ENCODE measurements around the gene GPR52.
"Not testable (repeated sequence)": the region's sequence is repeated elsewhere in the genome, so short reads cannot be mapped to it uniquely, and the experiment has no call there.

Gene GPR52, protein sequence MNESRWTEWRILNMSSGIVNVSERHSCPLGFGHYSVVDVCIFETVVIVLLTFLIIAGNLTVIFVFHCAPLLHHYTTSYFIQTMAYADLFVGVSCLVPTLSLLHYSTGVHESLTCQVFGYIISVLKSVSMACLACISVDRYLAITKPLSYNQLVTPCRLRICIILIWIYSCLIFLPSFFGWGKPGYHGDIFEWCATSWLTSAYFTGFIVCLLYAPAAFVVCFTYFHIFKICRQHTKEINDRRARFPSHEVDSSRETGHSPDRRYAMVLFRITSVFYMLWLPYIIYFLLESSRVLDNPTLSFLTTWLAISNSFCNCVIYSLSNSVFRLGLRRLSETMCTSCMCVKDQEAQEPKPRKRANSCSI

DNA sequence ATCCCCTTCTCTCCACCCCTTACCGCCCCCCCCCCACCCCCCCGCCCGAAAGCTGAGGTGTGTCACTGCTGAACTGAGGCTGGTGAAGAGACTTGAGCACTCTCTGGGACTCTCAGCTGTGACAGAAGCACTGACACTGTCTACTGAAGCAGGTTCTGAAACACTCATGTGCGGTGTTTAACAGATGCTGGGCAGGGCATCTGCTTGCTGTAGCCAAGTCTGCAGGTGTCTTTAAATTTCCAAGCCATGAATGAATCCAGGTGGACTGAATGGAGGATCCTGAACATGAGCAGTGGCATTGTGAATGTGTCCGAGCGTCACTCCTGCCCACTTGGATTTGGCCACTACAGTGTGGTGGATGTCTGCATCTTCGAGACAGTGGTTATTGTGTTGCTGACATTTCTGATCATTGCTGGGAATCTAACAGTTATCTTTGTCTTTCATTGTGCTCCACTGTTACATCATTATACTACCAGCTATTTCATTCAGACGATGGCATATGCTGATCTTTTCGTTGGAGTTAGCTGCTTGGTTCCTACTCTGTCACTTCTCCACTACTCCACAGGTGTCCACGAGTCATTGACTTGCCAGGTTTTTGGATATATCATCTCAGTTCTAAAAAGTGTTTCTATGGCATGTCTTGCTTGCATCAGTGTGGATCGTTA lies at the start of gene GPR52:
Gene GPR52 (plus strand): TSS at position 99 of the 665 bp plus-strand sequence. CDS start 148 bp downstream, at position 247.
- no peak for DNase-seq

DNA sequence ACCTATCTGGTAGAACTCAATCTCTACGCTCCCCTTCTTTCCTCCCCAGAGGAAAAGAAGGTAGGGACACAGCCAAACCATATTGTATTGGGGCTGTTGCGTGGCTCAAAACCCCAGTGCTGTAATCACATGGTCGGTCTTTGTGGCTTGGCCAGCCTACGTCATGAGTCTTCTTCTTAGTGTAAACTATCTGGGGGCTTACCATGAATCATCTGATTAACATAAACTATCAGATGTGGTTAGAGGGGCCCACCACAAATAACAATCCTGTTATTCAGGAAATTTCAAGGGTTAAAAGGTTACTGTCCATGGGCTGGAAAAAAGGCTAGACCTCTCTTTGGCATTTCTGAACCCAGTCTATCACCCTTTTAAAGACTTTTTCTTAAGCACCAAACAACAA lies 49.5 kb upstream of the GPR52 start:
- DNase-seq = no peak

DNA sequence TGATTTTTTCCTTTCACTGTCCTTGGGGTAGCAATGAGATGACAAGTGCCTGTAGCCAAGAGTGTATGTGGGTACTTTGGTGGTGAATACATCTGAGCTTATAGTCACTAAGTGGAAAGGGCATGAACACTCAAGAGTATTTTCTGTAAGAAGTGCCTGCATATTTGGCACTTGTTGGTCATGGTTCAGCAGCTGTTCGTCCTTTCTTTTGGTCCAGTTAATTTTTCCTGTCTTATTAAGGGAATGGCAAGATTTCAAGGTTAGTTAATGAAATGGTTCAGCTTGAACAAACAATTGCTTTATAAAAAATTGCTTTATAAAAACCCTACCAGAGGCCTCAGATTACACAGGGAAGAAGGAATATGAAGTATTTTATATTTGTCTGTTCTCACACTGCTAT lies 48.6 kb upstream of the GPR52 start:
- no peak for DNase-seq

DNA sequence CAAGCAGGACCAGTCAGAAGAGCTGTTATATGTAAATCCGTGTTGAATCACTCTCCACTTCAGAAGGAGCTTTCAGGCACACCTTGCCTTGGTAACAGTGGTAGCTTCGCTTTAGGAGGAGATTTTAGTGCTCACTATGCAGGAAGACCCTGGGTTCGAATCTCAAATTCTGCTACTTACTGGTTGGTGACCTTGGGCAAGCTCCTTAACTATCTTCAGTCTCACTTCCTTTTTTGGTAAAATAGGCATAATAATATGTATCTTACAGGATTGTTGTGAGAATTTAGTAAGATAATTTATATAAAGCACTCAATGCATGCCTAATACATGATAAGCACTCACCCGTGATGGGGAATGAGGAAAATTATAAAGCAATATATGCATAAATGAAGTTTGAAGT lies 46.7 kb upstream of the GPR52 start:
- no peak for DNase-seq

DNA sequence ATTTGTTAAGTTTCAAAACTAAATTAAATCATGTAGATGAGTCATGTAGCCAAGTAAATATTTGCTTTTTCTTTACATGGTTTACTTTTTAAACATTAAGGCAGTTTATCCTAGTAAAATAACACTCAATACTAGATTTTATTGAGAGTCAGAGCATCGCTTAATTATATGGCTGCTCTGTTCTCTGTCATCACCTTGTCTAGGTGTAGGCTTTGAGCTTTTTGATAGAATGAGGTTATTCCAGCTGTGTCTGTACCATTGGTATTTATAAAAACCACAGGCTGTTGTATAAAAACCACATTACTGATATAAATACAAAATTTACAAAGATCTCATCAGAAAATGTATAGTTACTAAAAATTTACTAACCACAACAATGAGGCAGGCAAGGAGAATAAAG lies 42.5 kb upstream of the GPR52 start:
- DNase-seq = no peak

DNA sequence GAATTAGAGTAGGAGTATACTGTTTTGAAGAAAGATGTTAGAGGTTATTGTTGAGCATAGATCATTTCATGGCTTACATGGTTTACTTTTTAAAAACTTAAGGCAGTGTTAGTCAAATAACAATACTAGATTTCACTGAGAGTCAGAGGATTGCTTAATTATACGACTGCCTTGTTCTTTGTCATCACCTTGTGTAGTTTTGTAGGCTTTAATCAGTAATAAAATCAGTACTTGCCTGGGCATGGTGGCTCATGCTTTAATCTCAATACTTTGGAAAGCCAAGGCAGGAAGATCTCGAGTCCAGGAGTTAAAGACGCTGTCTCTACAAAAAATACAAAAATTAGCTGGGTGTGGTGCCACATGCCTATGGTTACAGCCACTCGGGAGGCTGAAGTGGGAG lies 41.3 kb upstream of the GPR52 start:
- no peak for DNase-seq

DNA sequence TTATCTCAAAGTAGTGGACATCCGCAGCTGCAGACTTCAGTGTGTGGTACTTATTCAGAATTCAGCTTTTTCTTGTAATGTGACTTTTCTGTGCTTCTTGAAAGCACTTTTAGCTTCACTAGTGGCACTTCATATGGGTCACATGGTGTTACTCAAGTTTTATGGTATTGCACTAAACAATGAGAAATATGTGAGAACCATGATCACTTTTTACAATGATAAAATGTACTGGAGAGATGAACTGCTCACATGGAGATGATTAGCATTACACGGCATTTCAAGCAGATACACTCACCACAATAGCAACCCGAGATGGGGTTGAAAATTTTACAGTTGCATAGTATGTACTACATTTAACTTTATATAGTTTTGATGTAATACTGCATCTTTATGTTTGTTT lies 40.1 kb upstream of the GPR52 start:
- DNase-seq = no peak

DNA sequence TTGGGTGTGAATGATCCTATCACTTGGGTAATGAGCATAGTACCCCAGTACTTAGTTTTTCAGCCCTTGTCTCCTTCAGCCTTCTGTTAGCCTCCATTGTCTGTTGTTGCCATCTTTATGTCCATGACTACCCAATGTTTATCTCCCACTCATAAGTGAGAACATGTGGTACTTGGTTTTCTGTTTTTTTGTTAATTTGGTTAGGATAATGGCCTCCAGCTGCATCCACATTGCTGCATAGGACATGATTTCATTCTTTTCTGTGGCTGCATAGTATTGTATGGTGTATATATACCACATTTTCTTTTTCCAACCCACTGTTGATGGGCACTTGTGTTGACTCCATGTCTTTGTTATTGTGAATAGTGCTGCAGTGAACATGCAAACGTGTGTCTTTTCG lies 39.6 kb upstream of the GPR52 start:
- DNase-seq = no peak

DNA sequence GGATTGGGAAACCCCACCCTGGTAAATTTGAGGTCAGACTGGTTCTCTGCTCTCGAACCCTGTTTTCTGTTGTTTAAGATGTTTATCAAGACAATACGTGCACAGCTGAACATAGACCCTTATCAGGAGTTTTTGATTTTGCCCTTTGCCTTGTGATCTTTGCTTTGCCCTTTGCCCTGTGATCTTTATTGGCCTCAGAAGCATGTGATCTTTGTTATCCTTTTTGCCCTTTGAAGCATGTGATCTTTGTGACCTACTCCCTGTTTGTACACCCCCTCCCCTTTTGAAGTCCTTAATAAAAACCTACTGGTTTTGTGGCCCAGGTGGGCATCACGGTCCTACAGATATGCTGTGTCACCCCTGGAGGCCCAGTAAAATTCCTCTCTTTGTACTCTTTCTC lies 38.0 kb upstream of the GPR52 start:
- DNase-seq = not testable (repeated sequence)

DNA sequence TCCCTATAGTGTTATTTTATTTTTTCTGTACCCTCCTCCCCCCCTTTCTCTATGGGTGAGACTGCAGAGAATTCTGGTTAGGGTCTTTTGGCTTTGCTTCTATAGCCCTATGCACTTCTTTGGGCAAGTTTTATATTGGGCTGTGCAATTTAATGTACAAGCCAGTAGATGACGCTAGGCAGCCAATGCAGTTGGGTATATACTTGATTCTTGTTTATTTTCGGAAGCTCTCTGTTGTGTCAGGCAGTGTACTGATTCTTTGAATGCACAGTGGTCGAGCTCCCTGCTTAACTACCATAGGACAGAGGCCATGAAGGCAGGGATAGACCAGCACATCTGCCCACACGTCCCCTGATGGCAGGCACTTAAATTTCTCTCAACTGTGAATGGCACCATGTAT lies 34.1 kb upstream of the GPR52 start:
- DNase-seq = no peak

DNA sequence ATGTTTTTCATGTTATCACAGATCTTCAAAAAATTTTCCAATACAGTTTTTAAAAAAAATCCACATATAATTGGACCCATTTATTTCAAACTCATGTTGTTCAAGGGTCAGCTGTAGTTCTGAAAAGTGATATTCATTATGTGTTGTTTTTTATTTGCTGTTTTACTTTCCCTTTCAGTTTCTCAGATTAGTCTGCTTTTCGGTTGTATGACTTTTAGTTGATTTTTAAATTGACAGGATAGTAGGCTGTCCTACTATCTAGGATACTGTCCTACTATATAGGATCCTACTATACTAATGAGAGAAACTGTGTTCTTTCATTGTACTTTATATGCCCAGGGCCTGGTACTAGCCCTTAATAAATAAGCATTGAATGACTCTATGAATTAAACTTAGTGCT lies 33.6 kb upstream of the GPR52 start:
- DNase-seq = no peak

DNA sequence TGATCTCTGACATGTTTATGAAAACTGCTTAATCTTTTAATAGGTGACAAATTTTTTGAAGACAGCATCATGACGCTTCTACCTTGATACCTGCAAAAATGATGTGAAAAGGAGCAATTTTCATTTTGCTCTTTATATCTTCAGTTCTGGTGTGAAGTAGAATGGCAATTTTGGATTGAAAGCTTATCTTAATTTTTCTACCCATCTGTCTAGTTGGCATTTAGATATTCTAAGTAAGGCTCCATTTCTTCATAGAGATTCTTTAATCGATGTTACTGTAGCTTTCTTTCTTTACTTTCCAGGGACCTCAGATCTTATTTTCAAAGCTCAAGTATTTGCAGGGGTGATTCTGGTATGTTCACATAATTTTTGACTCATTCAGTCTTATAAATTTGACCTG lies 32.3 kb upstream of the GPR52 start:
- DNase-seq = no peak

DNA sequence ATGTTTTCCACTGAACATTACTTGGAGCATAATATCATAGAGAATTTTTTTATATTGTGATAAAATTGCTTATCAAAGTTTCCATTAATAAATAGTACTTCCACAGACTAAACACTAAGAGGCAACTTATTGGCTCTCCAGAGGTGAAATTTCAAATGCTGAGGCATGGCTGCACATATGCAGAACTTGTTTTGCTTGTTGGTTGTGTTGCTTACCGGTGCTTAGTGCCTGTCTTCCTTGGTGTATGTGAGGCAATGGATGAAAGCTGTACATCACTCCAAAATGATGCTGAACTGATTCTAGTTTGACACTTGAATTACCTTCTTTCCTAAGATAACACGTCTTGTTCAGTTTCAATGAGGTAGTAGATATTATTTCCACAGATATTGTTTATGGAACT lies 29.8 kb upstream of the GPR52 start:
- DNase-seq = no peak

DNA sequence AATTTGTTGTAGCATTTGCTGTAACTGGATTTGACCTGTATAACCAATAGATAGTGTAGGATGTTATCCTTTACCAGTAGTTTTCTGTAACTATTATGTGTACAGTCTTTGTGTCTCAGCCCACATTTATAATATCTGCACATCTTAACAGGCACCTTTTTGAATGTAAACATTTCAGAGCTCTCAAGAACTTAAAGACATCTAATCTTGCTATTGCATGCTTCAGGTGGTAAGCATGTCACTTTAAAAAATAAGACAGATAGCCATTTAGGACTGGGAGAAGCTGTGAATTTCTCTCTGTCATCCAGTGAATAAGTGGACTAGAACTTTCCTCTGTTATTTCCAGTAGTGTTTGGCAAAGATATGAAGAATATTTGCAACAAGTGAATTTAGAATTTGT lies 22.6 kb upstream of the GPR52 start:
- no peak for DNase-seq

DNA sequence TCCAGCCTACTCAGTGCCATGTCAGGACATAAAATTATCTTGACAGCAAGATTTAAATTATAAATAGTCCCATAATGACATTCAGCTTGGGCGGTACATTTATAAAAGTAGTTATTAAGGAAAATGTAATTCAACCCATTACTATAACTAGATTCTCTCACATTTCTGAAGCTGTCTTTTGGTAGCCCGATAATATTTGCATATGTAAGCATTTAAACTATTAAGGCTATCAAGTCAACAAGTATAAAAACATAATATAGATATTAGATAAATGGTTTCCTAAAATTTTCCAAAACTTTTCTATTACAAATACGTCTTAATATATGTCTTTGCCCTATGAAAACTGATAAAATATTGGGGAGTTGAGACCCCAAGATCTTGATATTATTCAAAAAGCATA lies 21.6 kb upstream of the GPR52 start:
- no peak for DNase-seq

DNA sequence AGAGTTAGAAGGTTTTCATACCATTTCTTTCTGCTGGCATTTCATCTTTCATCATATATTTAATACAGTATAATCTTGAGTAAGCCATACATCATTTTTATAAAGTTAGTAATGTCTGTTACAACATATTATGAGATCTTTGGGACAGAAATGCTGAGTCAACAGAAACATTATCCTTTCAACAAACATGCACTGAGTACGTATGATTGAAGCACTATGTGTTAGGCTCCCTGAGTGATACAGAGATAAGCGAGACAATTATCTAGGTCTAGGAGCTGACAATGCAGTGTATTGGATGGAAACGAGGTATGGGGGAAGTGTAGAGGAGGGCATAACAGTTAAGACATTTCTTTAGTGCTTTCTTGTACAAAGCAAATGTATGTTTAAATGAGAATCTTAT lies 19.7 kb upstream of the GPR52 start:
- no peak for DNase-seq

DNA sequence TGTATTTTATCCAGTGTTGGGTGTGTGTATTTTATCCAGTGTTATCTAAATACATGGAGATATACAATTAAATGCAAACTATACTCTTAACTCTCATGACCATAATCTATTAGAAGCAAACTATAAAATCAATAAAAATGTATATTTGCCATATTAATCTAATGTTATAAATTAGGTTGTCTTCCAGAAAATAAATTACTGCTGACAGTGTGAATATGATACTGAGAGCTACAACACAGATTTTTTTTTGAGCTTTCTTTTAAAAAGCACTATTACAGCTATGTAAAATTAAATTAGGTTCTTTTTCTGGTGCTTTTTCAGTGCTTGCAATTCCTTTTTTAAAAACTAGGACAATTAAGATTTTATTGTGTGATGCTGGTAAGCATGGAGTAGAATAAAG lies 19.0 kb upstream of the GPR52 start:
- DNase-seq = no peak

DNA sequence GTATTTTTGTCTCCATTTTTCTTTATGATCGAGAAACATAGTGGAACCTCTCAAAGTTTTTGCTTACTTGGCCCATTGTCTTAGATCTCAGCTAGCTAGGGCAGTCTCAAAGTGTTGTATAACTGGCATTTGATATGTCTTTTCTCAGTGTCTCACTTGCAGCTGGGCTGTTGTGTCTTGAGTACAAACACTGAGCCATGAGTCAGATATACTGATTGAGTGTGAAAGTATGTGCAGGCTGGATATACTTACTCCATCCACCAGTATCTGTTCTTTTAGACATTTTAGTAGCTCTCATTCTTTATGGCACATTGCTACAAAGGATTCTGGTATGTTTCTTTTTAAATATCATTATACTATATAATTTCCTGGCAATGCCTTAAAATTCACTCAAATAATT lies 14.3 kb upstream of the GPR52 start:
- DNase-seq = no peak

DNA sequence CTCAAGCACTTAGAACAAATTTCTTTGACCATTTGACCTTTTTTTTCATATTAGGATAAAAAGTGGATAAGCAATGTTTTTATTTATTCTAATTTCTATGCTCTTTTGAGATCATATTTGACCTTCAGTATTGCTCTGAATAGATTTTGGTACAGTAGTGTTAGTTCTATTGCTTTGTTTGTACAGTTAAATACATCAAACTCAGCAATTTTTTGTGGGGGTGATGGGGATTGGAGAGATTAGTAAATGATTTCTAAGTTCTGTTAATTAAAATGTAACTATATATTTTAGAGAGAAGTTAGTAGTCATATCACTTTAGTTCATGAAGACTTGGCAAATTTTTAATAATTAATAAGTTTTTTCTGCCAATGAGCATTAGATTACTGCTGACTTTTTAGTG lies 2.4 kb upstream of the GPR52 start:
- no peak for DNase-seq

DNA sequence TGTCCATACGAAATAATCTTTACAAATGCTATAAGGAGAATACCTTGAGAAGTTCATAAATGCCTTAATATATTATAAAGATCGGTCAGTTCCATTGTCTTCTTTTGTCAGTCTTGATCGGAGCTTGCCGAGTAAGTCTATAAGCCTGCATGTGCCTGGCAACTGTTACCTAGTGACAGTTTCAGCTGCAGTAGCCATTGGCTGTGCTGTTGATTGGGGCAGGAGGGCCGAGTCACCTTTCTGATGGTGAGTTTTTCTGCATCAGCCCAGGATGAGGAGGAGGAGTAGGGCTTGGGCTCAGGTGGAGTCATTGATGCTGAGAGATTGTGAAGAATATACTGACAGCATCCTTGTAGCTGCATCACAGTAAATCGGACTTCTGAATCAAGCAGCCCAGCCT lies 1.9 kb upstream of the GPR52 start:
- no peak for DNase-seq

DNA sequence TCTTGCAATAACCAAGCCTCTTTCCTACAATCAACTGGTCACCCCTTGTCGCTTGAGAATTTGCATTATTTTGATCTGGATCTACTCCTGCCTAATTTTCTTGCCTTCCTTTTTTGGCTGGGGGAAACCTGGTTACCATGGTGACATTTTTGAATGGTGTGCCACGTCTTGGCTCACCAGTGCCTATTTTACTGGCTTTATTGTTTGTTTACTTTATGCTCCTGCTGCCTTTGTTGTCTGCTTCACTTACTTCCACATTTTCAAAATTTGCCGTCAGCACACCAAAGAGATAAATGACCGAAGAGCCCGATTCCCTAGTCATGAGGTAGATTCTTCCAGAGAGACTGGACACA lies 743 bp downstream of the GPR52 start:
- DNase-seq = no peak

DNA sequence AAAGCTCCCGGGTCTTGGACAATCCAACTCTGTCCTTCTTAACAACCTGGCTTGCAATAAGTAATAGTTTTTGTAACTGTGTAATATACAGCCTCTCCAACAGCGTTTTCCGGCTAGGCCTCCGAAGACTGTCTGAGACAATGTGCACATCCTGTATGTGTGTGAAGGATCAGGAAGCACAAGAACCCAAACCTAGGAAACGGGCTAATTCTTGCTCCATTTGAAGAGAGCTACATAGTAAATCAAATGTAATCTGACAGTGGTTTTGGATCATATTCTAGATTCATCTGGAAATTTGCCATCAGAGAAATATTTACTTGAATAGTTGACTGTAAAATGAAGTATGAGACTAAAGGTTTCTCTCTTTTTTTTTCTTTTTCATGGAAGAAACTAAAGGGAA lies 1.2 kb downstream of the GPR52 start:
- no peak for DNase-seq

DNA sequence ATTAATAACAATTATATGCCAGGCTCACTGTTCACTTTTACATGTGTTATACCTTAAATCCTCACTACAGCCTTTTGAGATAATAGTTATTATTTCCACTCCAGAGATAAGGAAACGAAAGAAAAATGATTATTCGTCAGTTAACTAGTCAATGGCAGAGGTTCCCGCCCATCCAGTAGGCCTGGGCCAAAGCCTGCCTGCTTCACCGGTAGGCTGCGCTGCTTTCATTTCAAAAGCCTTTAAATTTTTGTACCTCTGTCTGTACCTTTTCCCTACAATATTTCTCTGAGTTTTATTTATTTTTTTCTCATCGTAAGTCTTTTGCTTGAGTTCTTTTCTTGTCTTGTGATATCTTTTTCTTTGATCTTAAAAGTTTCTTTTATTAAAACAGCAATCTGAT lies 3.6 kb downstream of the GPR52 start:
- DNase-seq = no peak

DNA sequence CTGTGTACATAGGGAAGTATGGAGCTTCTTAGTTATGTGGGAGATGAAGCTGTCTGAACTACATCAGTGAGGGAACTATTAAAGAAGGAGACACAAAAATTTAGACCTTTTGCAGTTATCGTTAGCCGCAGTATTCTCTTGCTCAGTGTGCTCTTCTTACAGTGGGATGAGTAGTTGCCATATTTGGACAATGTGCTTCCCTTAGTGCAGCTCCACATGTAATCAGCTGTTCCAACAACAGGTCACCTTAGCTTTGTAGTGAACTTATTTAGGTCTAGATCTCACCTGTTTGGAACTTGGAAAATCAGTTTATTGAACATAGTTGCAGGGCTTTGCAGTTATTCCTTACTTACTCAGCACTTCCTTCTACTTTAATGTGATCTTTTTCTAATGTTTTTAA lies 18.1 kb downstream of the GPR52 start:
- no peak for DNase-seq

DNA sequence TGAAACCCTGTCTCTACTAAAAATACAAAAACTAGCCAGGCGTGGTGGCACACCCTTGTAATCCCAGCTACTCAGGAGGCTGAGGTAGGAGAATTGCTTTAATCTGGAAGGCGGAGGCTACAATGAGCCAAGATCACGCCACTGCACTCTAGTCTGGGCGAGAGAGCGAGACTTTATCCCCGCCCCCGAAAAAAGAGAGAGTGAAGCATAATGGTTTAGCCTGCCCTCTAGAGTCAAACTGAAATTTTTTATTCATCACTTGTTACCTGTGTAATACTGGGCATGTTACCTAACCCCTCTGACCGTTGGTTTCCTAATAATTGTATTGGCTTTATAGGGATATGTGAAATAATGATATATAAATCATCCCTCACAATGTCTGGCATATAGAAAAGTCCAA lies 18.8 kb downstream of the GPR52 start:
- DNase-seq = no peak
